Measurements from ENCODE around the gene MDC1.

DNA sequence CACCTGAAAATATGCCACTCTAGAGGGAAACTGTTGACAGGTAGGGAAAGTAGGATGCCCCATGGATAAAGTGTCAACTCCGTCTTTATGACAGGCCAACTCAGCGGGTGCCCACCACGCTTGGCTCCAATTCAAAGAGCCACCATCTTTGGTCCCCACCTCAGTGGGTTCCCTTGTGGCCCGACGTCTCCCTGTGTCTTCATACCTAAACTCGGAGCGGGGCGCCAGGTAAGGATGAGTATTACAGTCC is 277 bp downstream of the MDC1 start:
- TF ChIP-seq ZNF274 (IDR thresholded peaks at IDR 0.05; ENCODE audit: low read depth, low read length) (no peak), YY1 (IDR thresholded peaks at IDR 0.05; ENCODE audit: insufficient read depth, insufficient read length) (no peak)

Data from NT2/D1 (cell line).